Measurements from ENCODE around the gene STX1A.

STX1A gene

DNA sequence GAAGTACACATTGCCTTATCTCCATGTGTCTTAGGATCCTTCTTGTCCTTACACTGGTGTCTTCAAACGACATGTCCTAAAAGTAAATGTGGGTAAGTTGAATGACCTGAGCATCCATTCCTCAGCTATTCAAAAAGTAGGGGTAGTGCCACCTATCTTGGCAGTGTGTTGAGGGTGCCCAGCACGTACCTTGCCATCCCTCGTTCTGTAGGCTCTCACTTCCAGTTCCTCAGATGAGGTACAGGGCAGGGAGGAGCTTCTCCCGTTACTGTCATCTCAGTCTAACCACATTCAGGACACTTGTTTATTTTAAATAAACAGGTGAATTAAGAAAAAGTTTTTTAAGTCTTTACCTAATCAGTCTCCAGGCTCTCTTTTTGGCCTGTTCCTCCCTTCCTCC is 23.1 kb downstream of the STX1A start:
- H3K27me3 ChIP-seq: no peaks in the 10 kb centered on the region
- TF ChIP-seq, protein P1, sequence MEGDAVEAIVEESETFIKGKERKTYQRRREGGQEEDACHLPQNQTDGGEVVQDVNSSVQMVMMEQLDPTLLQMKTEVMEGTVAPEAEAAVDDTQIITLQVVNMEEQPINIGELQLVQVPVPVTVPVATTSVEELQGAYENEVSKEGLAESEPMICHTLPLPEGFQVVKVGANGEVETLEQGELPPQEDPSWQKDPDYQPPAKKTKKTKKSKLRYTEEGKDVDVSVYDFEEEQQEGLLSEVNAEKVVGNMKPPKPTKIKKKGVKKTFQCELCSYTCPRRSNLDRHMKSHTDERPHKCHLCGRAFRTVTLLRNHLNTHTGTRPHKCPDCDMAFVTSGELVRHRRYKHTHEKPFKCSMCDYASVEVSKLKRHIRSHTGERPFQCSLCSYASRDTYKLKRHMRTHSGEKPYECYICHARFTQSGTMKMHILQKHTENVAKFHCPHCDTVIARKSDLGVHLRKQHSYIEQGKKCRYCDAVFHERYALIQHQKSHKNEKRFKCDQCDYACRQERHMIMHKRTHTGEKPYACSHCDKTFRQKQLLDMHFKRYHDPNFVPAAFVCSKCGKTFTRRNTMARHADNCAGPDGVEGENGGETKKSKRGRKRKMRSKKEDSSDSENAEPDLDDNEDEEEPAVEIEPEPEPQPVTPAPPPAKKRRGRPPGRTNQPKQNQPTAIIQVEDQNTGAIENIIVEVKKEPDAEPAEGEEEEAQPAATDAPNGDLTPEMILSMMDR (IDR thresholded peaks at IDR 0.05; ENCODE audit: low read depth, low read length): no peak
- H3K9me3 ChIP-seq: no peaks in the 10 kb centered on the region
- peaks cover 70% of the 10 kb centered on the region for H3K36me3 ChIP-seq
- H3K4me3 ChIP-seq (ENCODE audit: low read depth, low read length): no peak overlapping the region
- no peaks in the 10 kb centered on the region for H3K4me1 ChIP-seq
- DNase-seq: no peak

DNA sequence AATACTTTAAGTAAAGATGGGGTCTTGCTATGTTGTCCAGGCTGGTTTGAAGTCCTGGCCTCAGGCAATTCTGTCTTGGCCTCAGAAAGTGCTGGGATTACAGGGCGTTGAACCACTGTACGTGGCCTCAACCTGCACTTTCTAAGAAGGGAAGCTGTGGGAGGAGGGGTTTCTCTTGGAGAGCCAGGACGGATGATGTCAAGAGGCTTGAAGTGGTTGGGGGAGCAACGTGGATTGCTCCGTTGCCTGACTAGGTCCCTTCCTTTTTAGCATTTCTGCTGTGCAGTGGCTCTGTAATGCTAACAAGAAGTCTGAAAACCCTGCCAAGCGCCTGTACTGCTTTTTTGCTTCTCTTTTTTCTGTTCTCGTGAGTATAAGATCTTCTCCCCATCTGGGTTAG is 28.8 kb downstream of the STX1A start:
- Histone ChIP-seq H3K4me3 (ENCODE audit: low read depth, low read length) (no peak overlapping the region), H3K36me3 (peaks cover 73% of the 10 kb centered on the region), H3K27me3 (no peaks in the 10 kb centered on the region), H3K4me1 (no peaks in the 10 kb centered on the region), H3K9me3 (no peaks in the 10 kb centered on the region)
- TF ChIP-seq, protein P1 (IDR thresholded peaks at IDR 0.05; ENCODE audit: low read depth, low read length): no peak
- DNase-seq: no peak

DNA sequence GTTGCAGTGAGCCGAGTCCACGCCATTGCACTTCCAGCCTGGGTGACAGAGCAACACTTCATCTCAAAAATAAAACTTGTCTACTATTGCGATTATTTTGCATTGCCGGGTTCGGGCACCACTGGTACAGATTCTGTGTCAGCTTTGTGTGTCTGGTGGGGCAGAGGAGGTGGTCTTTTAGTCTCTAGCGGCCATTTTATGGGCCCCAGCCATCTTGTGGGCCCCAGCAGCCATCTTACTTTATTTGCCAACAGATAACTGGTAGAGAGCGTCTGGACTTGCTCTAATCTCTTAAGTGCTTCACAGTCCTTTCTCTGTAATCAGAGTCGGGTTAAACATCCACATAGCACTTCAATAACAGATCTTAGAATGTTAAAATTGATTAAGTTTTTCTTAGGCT is 31.2 kb downstream of the STX1A start:
- Histone ChIP-seq H3K4me1 (no peaks in the 10 kb centered on the region), H3K36me3 (peaks cover 56% of the 10 kb centered on the region), H3K4me3 (ENCODE audit: low read depth, low read length) (no peak overlapping the region), H3K27me3 (no peaks in the 10 kb centered on the region), H3K9me3 (no peaks in the 10 kb centered on the region)
- TF ChIP-seq, protein P1 (IDR thresholded peaks at IDR 0.05; ENCODE audit: low read depth, low read length): no peak
- DNase-seq: no peak

DNA sequence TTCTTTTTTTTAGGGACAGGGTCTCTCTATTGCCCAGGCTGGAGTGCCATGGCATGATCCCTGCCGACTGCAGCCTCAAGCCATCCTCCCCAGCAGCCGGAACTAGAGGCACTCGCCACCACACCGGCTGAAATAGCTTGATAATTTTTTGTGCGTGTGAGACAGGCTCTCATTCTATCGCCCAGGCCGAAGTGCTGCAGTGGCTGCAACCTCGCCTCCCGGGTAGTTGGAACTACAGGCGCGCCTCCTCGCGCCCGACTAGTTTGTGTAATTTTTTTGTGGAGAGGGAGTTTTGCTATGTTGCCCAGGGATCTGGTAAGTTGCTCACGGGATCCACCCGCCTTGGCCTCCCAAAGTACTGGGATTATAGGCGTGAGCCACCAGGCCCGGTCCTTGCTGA is 34.2 kb downstream of the STX1A start:
- TF ChIP-seq, protein P1 (IDR thresholded peaks at IDR 0.05; ENCODE audit: low read depth, low read length): no peak
- no peaks in the 10 kb centered on the region for H3K4me1 ChIP-seq
- no peak overlapping the region for H3K4me3 ChIP-seq (ENCODE audit: low read depth, low read length)
- H3K9me3 ChIP-seq: no peaks in the 10 kb centered on the region
- peaks cover 30% of the 10 kb centered on the region for H3K36me3 ChIP-seq
- H3K27me3 ChIP-seq: no peaks in the 10 kb centered on the region
- no peak for DNase-seq

DNA sequence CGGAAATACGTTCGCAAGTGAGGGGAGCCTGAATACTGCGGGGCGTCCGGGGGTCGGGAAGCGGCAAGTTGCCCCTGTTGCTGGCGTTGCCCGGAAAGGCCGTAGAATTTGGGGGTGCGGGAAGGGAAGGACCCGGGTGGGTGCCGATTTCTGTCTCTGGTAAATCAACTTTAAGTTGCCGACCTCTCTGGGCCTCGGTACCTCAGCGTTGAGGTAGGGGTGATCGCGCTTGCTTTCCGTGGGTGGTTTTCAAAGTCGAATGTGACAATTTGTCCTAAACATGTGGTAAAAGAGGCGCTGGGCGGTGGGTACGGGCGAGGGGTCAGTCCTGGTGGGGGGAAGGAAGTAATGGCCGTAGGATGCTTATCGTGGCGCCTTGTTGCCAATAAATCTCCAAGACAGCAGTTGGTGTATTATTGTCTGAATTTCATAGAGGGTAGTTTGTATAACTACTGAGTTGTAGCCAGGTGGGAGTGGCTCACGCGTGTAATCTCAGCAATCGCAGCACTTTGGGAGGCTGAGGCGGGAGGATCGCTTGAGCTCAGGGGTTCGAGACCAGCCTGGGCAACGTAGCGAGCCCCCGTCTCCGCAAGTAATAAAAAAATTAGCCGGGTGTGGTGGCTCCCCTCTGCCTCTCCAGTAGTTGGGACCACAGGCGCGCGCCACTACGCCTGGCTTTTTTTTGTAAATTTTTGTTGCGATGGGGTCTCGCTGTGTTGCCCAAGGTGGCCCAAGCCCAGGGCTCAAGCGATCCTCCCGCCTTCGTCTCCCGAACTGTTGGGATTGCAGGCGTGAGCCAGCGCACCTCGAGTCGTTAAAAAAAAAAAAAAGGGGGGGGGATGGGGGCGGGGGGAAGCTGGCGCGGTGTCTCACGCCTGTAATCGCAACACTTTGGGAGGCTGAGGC is 35.4 kb downstream of the STX1A start:
- Histone ChIP-seq H3K4me1 (no peaks in the 10 kb centered on the region), H3K9me3 (no peaks in the 10 kb centered on the region), H3K27me3 (no peaks in the 10 kb centered on the region), H3K36me3 (peaks cover 24% of the 10 kb centered on the region), H3K4me3 (ENCODE audit: low read depth, low read length) (peak overlapping the region; percentile 83)
- TF ChIP-seq, protein P1 (IDR thresholded peaks at IDR 0.05; ENCODE audit: low read depth, low read length): no peak
- DNase-seq: no peak

DNA sequence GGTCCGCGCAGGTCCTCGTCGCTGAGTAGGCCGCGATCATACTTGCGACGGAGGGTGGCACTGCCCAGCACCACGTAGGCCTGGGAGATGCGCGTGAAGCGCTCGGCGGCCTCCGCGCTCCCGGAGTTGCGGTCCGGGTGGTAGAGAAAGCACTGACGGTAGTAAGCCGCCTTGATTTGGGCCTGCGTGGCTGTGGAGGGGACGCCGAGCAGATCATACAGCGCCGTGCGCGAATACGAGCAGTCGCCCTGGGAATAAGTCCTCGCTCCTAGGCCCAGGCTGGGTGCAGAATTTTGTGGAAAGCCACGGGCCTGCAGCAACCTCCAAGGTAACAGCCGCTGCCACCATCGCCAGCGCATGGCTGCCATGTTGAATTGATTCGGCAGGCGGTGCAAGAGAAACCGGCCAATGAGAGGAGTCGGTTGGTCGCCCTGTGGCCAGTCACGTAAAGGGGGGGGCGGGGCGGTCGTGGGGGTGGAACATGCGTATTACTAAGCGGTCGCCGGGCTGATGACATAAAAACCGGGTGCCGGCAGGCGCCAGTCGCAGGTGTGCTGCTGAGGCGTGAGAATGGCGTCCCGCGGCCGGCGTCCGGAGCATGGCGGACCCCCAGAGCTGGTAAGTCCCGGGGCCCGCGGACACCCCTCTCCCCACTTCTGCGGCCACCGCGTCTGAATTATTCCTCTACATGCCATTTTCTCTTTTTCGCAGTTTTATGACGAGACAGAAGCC is 36.2 kb downstream of the STX1A start, which contains the start of the genes BUD23 and DNAJC30:
TSS of gene BUD23 (plus strand) at position 542 of the 732 bp plus-strand sequence. CDS start at position 571, 29 bp downstream.
TSS of gene DNAJC30 (minus strand) at position 398 of the 732 bp plus-strand sequence. CDS start at position 368, 30 bp downstream.
- Histone ChIP-seq H3K9me3 (no peaks in the 10 kb centered on the region), H3K36me3 (peaks cover 20% of the 10 kb centered on the region), H3K4me3 (ENCODE audit: low read depth, low read length) (peak within 1 kb of the TSS; percentile 83), H3K4me1 (no peaks in the 10 kb centered on the region), H3K27me3 (no peaks in the 10 kb centered on the region)
- peak; percentile 99 for DNase-seq
- TF ChIP-seq, protein P1 (IDR thresholded peaks at IDR 0.05; ENCODE audit: low read depth, low read length): no peak
